HepG2 (cell line): ENCODE data around the gene CNNM3. TPM values are rescaled to one million over a fixed set of nuclear protein-coding genes. Genes with fewer than 3 reads are reported as not detected.

Experiments
- CCDC6 ChIP-seq: sonication (generic); formaldehyde crosslinking; IDR thresholded peaks from 2 replicates; pipeline ENCODE4 v1.8.1; 2022; ENCODE audit warnings: mild to moderate bottlenecking, missing genetic modification reagents, moderate library complexity
- ONECUT2 ChIP-seq: sonication (generic); formaldehyde crosslinking; IDR thresholded peaks from 2 replicates; pipeline ENCODE4 v1.4.0; 2020; ENCODE audit warnings: missing genetic modification reagents
- SAFB2 ChIP-seq: sonication (generic); formaldehyde crosslinking; IDR thresholded peaks from 2 replicates; pipeline ENCODE4 v1.5.1; 2020; ENCODE audit warnings: missing genetic modification reagents, low read depth, mild to moderate bottlenecking, borderline replicate concordance
- TBX3 ChIP-seq: fragments of 450-650 bp; IDR thresholded peaks from 2 replicates; pipeline ENCODE4 v1.6.1; 2017; ENCODE audit warnings: antibody characterized with exemption, mild to moderate bottlenecking, inconsistent platforms, borderline replicate concordance
- TCF12 ChIP-seq, 2 experiments: fragments of 450-650 bp in 1 of 2; sonication (generic) in 1 of 2; formaldehyde crosslinking in 1 of 2; IDR thresholded peaks; 2 replicates each; pipeline versions ENCODE4 v1.6.1 to v1.8.0; 2017 to 2022; ENCODE audit warnings: antibody characterized with exemption in 1 of 2, mild to moderate bottlenecking in 1 of 2, missing genetic modification reagents in 1 of 2, moderate library complexity in 1 of 2
- TEF ChIP-seq: sonication (generic); formaldehyde crosslinking; IDR thresholded peaks from 2 replicates; pipeline ENCODE4 v1.5.0; 2020; ENCODE audit warnings: missing genetic modification reagents
- ZBTB37 ChIP-seq: sonication (generic); formaldehyde crosslinking; IDR thresholded peaks from 2 replicates; pipeline ENCODE4 v1.4.0; 2020; ENCODE audit warnings: mild to moderate bottlenecking, missing genetic modification reagents
- ZBTB38 ChIP-seq: sonication (generic); formaldehyde crosslinking; IDR thresholded peaks from 2 replicates; pipeline ENCODE4 v1.5.1; 2020; ENCODE audit warnings: mild to moderate bottlenecking, missing genetic modification reagents
- ZFX ChIP-seq: sonication (generic); formaldehyde crosslinking; IDR thresholded peaks from 2 replicates; pipeline ENCODE4 v1.4.0; 2020; ENCODE audit warnings: mild to moderate bottlenecking, low read depth, missing genetic modification reagents, moderate library complexity
- ZNF18 ChIP-seq: sonication (generic); formaldehyde crosslinking; IDR thresholded peaks from 2 replicates; pipeline ENCODE4 v1.8.0; 2022; ENCODE audit warnings: mild to moderate bottlenecking, missing genetic modification reagents; ENCODE audit not compliant: insufficient replicate concordance
- ZNF543 ChIP-seq: sonication (generic); formaldehyde crosslinking; IDR thresholded peaks from 2 replicates; pipeline ENCODE4 v1.4.0; 2020; ENCODE audit warnings: mild to moderate bottlenecking, missing genetic modification reagents
- ZNF605 ChIP-seq: sonication (generic); formaldehyde crosslinking; IDR thresholded peaks from 2 replicates; pipeline ENCODE4 v1.8.0; 2022; ENCODE audit warnings: mild to moderate bottlenecking, missing genetic modification reagents
- ZNF781 ChIP-seq: sonication (generic); formaldehyde crosslinking; IDR thresholded peaks from 2 replicates; pipeline ENCODE4 v1.5.1; 2020; ENCODE audit warnings: borderline replicate concordance, mild to moderate bottlenecking, missing genetic modification reagents; ENCODE audit errors: not compliant biosample characterization
- polyA plus RNA-seq, 8 experiments: library from polyadenylated mRNA; depleted of rRNA in 3 of 8; stranded (reverse) in 7 of 8; unstranded in 1 of 8; fragments of >200 nt; fragmentation: Illumina TruSeq in 4 of 8; extraction: Trizol in 4 of 8; gene quantifications; 2 replicates each; pipeline versions ENCODE4 v1.2.1 to v1.2.3, GENCODE V29; 2011 to 2016; ENCODE audit warnings: low read depth in 4 of 8, missing spikeins in 1 of 8, mixed read lengths in 1 of 8; ENCODE audit not compliant: insufficient read depth in 1 of 8
- total RNA-seq, 5 experiments: library from RNA; depleted of rRNA; stranded (reverse); fragments of >200 nt; fragmentation: Illumina TruSeq; extraction: Trizol; gene quantifications; 2 replicates each; pipeline ENCODE4 v1.2.3, GENCODE V29; 2016; ENCODE audit warnings: low read depth in 1 of 5
- TF ChIP-seq, protein P1 (sequence below): sonication (generic); formaldehyde crosslinking; IDR thresholded peaks from 2 replicates; pipeline ENCODE4 v1.8.1; 2023; ENCODE audit warnings: mild to moderate bottlenecking, missing genetic modification reagents, borderline replicate concordance
- TF ChIP-seq, protein P2 (sequence below): sonication (generic); formaldehyde crosslinking; IDR thresholded peaks from 2 replicates; pipeline ENCODE4 v1.9.0; 2021; ENCODE audit warnings: missing genetic modification reagents, borderline replicate concordance
- TF ChIP-seq, protein P3 (sequence below): sonication (generic); formaldehyde crosslinking; IDR thresholded peaks from 2 replicates; pipeline ENCODE4 v1.8.0; 2022; ENCODE audit warnings: missing genetic modification reagents, mild to moderate bottlenecking, borderline replicate concordance
- TF ChIP-seq, protein P4 (sequence below): sonication (generic); formaldehyde crosslinking; IDR thresholded peaks from 2 replicates; pipeline ENCODE4 v1.4.0; 2020; ENCODE audit warnings: missing genetic modification reagents

The CNNM3 gene
- total and polyA plus RNA-seq, 2 of the 13 experiments (the other 11 are each of a cell fraction or from before 2014, with no cell fraction given) = 21.2 to 27.9 TPM

DNA sequence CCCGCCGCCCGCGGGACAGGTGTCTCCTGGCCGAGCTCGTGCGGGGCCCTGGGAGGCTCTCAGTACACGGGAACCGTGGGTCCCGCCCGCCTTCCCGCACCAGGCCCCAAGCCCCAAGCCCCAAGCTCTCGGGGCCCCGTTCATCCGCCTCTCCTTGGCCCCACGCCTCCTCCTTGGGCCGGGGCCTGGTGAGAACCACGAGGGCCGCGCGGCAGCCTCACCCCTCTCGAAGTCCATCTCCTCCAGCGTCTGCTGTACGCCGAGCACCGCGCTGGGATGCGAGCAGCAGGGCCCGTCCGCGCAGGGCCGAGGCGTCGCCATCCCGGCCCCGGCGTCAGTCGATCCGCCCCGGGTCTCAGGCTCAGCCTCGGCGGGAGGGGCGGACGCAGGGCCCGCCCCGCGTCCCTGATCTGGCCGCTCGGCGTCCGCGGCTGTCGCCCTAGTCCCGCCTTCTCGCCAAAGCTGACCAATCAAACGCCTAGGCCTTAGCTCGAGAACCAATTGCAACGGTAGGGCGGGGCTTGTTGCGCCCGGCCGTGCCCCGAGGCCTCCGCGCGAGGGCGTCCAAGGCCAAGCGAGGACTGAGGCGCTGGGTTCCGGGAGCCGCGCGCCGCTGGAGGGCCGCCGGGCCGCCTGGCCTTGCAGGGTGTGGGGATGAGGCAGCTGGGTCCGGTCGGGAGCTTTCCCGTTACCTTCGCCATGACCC lies 41.8 kb downstream of the CNNM3 start, which contains the start of gene ANKRD39 (continued):
- TF ChIP-seq, protein P1, sequence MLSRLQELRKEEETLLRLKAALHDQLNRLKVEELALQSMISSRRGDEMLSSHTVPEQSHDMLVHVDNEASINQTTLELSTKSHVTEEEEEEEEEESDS (CRISPR knock-in tag) = no peak
- TF ChIP-seq TEF (CRISPR knock-in tag) (no peak; the same call in 1 of the 2 replicates), ZBTB37 (CRISPR knock-in tag) (no peak), TCF12 (IDR thresholded peaks at IDR 0.05) (no peak), TCF12 (CRISPR knock-in tag; IDR thresholded peaks at IDR 0.05) (no peak), ONECUT2 (CRISPR knock-in tag) (0 out of 2 replicates have a peak, but pooled peaks have one; percentile 44), SAFB2 (CRISPR knock-in tag) (no peak; the same call in 1 of the 2 replicates), ZNF781 (CRISPR knock-in tag) (peak; percentile 71), ZNF18 (CRISPR knock-in tag) (no peak), ZFX (CRISPR knock-in tag) (peak; percentile 99), CCDC6 (CRISPR knock-in tag) (peak; percentile 92), TBX3 (peak; percentile 53), ZNF543 (CRISPR knock-in tag) (peak; percentile 97; the same call in 1 of the 2 replicates), ZNF605 (CRISPR knock-in tag) (peak; percentile 76), ZBTB38 (CRISPR knock-in tag) (peak; percentile 80; the same call in 1 of the 2 replicates)
- TF ChIP-seq, protein P2, sequence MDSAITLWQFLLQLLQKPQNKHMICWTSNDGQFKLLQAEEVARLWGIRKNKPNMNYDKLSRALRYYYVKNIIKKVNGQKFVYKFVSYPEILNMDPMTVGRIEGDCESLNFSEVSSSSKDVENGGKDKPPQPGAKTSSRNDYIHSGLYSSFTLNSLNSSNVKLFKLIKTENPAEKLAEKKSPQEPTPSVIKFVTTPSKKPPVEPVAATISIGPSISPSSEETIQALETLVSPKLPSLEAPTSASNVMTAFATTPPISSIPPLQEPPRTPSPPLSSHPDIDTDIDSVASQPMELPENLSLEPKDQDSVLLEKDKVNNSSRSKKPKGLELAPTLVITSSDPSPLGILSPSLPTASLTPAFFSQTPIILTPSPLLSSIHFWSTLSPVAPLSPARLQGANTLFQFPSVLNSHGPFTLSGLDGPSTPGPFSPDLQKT (CRISPR knock-in tag) = peak; percentile 35; the same call in 1 of the 2 replicates
- TF ChIP-seq, protein P3, sequence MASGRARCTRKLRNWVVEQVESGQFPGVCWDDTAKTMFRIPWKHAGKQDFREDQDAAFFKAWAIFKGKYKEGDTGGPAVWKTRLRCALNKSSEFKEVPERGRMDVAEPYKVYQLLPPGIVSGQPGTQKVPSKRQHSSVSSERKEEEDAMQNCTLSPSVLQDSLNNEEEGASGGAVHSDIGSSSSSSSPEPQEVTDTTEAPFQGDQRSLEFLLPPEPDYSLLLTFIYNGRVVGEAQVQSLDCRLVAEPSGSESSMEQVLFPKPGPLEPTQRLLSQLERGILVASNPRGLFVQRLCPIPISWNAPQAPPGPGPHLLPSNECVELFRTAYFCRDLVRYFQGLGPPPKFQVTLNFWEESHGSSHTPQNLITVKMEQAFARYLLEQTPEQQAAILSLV = peak; percentile 98
- TF ChIP-seq, protein P4, sequence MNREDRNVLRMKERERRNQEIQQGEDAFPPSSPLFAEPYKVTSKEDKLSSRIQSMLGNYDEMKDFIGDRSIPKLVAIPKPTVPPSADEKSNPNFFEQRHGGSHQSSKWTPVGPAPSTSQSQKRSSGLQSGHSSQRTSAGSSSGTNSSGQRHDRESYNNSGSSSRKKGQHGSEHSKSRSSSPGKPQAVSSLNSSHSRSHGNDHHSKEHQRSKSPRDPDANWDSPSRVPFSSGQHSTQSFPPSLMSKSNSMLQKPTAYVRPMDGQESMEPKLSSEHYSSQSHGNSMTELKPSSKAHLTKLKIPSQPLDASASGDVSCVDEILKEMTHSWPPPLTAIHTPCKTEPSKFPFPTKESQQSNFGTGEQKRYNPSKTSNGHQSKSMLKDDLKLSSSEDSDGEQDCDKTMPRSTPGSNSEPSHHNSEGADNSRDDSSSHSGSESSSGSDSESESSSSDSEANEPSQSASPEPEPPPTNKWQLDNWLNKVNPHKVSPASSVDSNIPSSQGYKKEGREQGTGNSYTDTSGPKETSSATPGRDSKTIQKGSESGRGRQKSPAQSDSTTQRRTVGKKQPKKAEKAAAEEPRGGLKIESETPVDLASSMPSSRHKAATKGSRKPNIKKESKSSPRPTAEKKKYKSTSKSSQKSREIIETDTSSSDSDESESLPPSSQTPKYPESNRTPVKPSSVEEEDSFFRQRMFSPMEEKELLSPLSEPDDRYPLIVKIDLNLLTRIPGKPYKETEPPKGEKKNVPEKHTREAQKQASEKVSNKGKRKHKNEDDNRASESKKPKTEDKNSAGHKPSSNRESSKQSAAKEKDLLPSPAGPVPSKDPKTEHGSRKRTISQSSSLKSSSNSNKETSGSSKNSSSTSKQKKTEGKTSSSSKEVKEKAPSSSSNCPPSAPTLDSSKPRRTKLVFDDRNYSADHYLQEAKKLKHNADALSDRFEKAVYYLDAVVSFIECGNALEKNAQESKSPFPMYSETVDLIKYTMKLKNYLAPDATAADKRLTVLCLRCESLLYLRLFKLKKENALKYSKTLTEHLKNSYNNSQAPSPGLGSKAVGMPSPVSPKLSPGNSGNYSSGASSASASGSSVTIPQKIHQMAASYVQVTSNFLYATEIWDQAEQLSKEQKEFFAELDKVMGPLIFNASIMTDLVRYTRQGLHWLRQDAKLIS = no peak
